ENCODE measurements around the gene CFAP251.

DNA sequence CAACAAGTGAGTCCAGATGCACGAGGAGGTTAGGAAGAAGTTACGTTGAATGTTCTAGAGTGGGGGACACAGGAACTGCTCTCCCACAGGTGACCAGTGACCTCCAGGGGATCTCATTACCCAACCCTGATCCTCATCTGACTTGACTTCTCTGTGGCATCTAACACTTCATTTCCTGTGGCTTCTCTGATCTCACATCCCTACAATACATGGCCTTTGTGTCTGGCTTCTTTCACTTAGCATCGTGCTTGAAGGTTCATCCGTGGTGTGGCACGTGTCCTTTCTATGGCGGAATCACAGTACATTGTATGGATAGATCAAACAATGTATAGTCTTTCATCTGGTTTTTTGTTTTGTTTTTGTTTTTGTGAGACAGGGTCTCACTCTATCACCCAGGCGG is 19.3 kb downstream of the CFAP251 start:
- TF ChIP-seq, protein P1, sequence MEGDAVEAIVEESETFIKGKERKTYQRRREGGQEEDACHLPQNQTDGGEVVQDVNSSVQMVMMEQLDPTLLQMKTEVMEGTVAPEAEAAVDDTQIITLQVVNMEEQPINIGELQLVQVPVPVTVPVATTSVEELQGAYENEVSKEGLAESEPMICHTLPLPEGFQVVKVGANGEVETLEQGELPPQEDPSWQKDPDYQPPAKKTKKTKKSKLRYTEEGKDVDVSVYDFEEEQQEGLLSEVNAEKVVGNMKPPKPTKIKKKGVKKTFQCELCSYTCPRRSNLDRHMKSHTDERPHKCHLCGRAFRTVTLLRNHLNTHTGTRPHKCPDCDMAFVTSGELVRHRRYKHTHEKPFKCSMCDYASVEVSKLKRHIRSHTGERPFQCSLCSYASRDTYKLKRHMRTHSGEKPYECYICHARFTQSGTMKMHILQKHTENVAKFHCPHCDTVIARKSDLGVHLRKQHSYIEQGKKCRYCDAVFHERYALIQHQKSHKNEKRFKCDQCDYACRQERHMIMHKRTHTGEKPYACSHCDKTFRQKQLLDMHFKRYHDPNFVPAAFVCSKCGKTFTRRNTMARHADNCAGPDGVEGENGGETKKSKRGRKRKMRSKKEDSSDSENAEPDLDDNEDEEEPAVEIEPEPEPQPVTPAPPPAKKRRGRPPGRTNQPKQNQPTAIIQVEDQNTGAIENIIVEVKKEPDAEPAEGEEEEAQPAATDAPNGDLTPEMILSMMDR (IDR thresholded peaks at IDR 0.05; ENCODE audit: poor library complexity): no peak
- TF ChIP-seq EZH2 (IDR thresholded peaks at IDR 0.05; ENCODE audit: borderline replicate concordance): no peak
